IPS-18c (cell line): ENCODE measurements around the gene CEP192.
"Not testable (repeated sequence)": the region's sequence is repeated elsewhere in the genome, so short reads cannot be mapped to it uniquely, and the experiment has no call there.

ENCODE experiments used
- H3K4me3 ChIP-seq: 2 replicates; pipeline ENCODE4 v1.7.0; 2013; ENCODE audit warnings: low read depth, mild to moderate bottlenecking, low read length, moderate library complexity; ENCODE audit not compliant: insufficient read depth
- H3K9me3 ChIP-seq: one replicate; pipeline ENCODE4 v1.6.1; 2013; ENCODE audit warnings: mild to moderate bottlenecking, low read length, moderate library complexity; ENCODE audit not compliant: control insufficient read depth, insufficient read depth

The CEP192 gene

DNA sequence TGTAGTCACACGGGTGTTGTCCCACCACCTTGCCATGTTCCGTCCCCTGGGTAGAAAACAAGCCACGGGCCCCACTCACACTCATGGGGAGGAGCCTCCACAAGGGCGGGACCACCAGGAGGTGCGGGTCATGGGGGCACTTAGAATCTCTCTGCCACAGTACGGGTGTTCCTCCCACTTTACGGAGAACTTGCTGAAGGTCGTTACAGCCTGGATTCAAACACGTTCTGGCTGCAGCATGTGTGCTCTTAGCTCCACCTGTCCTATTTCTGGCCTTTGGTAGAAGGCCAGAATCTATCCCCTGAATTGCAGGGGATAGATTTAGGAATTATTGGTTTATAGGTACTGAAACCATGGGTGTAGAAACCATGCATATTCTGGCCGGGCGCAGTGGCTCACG is 14.9 kb upstream of the CEP192 start:
- H3K4me3 ChIP-seq: no peak overlapping the region
- H3K9me3 ChIP-seq: no peaks in the 10 kb centered on the region

DNA sequence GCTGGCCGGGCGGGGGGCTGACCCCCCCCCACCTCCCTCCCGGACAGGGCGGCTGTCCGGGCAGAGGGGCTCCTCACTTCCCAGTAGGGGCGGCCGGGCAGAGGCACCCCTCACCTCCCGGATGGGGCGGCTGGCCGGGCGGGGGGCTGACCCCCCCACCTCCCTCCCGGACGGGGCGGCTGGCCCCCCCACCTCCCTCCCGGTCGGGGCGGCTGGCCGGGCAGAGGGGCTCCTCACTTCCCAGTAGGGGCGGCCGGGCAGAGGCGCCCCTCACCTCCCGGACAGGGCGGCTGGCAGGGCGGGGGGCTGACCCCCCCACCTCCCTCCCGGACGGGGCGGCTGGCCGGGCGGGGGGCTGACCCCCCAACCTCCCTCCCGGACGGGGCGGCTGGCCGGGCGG is 11.1 kb upstream of the CEP192 start:
- H3K4me3 ChIP-seq, H3K9me3 ChIP-seq: not testable (repeated sequence)

DNA sequence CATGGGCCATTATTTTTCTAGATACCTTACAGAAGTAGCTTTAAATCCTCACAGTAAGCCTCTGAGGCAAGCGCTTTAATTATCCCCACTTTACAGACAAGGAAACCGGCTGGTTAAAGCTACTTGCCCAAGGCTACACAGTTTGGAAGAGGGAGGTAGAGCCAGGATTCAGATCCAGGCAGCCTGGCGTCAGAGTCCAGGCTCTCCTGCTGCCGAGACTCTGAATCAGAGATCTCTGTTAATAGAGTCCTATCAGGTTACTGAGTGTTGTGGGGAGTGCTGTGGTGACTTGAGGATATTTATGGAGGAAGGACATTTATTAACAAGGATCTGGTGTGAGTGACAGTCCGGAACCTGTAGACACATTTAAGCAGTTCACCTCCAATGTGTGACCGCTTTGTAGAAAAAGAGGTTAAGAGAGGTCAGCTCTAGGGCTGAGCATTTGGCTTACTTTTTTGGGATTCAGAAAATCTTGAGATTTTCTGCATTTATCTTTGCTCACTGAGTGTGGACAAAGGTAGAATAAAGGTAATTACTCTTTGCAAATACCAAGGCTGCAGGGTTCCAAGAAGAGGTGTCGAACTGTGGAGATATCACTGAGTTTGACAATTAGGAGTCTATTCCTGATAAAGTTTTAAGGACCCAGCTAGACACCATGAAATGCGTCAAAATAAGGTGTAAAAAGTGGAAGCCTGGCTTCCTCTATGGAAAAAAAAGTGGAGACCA is 1.6 kb upstream of the CEP192 start:
- Histone ChIP-seq H3K9me3 (no peaks in the 10 kb centered on the region), H3K4me3 (no peak overlapping the region)

DNA sequence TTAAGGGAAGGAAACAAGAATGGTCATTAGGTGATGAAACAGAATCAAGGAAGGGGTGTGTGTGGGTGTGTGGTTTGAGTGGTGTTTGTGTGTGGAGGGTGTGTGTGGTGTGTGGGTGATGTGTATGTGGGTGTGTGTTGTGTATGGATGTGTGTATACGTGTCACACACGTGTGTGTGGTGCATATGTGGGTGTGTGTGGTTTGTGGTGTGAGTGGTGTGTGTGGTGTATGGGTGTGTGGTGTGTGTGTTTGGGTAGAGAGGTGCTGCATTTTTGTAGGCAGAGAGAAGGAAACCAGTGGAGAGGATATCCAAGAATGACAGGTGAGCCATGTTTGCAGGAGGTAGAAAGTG is 1.1 kb upstream of the CEP192 start:
- H3K9me3 ChIP-seq: no peaks in the 10 kb centered on the region
- peak overlapping the region; percentile 97 for H3K4me3 ChIP-seq

DNA sequence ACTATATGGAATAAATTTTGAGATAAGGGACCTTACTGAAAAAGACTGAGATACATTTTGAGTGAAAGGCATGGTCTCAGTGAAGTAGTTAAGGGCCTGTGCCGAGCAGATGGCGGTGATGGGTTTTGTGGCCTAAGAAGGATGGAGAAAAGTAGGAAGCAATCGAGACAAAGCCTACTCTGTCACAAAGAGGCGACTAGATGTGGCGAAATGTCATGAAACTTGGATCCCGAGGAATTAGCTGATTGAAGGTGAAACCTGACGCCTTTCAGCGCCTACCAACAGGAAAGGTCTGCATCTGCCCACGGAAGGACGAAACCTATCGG is 558 bp upstream of the CEP192 start:
- Histone ChIP-seq H3K9me3 (no peaks in the 10 kb centered on the region), H3K4me3 (peak overlapping the region; percentile 97)

DNA sequence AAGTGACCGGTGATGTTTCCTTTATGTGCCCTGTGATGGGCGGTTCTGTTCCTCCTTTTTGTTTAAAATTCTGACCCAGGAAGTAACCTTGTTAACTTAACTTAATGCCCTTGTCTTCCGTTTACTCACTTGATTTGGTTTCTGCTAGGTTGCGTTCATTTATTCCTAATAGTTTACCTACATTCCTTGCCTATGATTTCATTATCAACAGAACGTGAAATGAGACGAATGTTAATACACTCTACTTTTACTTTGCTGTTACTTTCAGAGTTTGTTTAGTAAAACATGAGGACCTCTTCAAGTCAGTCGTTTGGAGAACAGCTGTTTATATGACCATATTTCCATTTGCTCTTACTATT is 638 bp downstream of the CEP192 start:
- no peaks in the 10 kb centered on the region for H3K9me3 ChIP-seq
- peak overlapping the region; percentile 97 for H3K4me3 ChIP-seq

DNA sequence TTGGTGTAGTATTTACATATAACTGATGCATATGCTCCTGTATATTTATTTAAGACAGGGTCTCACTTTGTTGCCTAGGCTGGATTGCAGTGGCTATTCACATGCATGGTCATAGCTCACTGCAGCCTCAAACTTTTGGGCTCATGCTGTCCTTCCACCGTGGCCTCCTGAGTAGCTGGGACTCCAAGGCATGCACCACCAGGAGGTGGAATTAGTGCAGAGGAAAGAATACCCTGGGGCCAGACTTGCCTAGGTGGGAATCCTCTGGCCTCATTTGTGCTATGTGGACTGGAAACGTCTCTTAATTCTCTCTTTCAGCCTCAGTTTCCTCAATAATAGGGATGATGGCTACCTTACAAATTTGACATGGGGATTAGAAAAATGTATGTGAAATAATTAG is 2.3 kb downstream of the CEP192 start:
- Histone ChIP-seq H3K4me3 (no peak overlapping the region), H3K9me3 (no peaks in the 10 kb centered on the region)

DNA sequence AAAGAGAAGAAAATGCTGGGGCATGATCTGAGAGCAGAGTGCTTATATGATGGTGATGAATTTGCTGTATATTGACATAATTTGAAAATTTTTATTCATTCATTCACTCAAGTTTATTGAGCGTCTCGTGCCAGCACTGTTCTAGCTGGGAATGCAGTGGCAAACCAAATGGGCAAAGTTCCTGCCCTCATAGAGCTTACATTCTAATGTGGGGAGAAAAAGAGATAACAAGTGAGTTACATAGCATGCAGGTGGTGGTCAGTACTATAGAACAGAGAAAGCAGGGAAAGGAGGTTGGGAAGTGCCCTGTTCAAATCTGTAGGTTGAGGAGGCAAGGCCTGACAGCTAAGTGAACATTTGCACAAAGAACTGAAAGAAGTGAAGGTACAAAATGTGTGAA is 4.3 kb downstream of the CEP192 start:
- no peaks in the 10 kb centered on the region for H3K9me3 ChIP-seq
- H3K4me3 ChIP-seq: no peak overlapping the region

DNA sequence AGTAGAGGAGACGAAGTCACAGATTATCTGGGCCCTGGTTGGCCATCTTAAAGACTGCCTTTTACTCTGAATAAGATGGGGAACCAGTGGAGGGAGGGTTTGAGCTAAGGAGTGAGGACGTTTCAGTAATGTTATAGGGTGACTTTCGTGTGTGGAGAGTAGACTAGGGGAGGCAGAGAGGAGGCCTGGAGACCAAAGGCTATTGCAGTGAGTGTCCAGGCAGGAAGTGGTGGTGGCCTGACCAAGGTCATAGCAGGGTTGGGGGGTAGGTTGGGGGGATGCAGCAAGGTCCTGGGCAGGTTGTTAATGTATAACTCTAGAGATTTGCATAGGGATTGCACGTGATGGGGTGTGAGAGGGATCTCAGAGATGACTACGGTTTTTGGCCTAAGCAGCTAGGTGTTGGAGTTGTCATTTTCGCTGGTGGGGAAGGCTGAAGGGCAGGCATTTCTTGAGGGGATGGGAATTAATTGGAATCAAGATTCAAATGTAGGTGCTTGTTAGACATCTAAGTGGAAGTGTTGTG is 4.9 kb downstream of the CEP192 start:
- Histone ChIP-seq H3K4me3 (no peak overlapping the region), H3K9me3 (no peaks in the 10 kb centered on the region)

DNA sequence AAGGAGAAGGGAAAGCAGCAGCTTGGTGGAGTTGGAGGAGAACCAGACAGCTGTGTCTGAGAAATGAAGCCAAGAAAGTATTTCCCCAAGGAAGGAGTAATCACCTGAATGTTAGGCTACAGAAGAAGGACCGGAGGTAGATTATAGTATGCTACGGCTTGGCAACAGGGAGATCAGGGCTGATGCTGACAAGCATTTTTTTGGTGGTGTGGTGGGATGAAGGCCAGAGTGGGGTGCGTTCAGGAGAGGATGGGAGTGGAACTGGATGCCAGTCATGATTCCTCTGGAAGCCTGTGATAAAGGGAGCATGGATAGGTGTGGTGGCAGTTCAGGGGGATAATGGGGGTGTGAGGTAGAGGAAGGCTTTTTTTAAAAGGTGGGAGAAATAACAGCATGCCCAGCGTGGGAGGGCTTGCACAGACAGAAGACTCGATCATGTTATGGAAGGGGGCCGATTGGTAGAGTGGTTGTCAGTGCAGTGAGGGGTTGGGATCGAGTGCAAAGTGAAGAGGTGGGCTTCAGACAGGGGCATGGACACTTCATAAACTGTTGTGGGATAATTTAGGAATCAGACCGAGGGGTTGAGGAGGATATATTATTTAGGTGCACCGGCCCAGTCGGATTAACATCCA is 5.6 kb downstream of the CEP192 start:
- H3K9me3 ChIP-seq: no peaks in the 10 kb centered on the region
- H3K4me3 ChIP-seq: no peak overlapping the region; the same call in 1 of the 2 replicates

DNA sequence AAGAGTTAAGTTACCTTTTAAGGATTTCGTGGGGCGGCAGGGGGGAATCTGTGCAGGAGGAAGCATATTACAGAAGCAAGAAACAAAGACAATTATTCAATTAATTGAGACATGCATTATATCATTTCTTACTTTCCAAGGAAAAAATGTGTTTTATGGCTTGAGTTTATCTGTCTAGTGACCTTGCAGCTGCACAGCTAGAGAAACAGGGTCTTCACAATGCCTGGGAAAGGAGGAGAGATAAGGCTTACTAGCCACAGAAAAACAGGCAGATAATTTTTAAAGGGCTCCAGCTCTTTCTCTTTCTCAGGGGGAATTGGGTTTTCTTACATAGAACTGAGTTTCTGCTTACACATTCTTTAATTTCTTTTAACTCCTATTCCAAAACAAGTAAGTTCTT is 6.2 kb downstream of the CEP192 start:
- H3K4me3 ChIP-seq, H3K9me3 ChIP-seq: not testable (repeated sequence)

DNA sequence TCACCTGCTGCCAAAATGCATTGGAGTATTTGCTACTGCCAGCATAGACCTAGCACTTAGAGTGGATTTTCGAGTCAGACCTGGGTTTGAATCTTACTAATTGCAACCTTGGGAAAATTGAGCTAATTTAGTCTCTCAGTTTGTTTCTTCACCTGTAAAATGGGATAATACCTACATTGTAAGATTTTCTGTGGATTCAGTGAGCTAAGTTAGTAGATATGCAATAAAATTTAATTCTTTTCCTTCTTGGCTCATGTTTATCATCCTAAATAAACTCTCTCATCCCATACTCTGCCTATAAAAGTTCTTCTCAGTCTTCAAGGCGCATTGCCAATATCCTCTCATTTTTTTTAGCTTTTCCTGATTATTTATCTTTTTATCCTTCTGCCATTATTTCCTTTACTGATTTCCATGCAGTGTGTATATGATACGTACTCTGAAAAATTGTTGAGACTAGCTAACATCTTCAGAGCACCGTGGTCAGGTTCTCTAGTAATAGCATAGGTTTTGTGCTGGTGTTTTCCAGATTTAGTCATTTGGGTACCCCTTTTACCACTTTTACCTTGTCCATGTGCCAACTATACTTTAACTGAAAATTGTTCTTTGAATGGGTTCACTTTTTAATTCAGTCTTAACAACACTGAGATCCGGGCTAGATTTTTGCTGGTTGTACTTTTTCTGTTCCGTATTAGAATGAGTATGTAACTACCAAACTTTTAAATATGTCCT is 7.3 kb downstream of the CEP192 start:
- H3K9me3 ChIP-seq: no peaks in the 10 kb centered on the region
- no peak overlapping the region for H3K4me3 ChIP-seq

DNA sequence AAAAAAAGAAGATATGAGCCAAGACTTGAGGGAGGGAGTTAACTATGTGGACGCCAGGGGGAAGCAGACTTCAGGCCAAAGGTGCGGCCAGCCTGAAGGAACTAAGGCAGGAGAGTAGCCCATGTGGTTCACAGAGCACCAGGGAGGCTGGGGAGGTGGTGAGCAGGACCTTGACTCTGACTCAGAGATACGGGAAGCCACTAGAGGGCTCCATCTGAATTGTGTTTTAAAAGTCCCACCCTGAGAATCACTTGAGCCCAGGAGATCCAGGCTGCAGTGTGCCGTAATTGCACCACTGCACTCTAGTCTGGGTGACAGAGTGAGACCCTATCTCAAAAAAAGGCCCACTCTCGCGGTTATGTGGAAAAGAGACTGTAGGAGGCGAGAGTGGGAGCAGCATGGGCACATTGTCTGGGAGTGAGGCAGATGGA is 12.3 kb downstream of the CEP192 start:
- H3K4me3 ChIP-seq: no peak overlapping the region
- H3K9me3 ChIP-seq: no peaks in the 10 kb centered on the region

DNA sequence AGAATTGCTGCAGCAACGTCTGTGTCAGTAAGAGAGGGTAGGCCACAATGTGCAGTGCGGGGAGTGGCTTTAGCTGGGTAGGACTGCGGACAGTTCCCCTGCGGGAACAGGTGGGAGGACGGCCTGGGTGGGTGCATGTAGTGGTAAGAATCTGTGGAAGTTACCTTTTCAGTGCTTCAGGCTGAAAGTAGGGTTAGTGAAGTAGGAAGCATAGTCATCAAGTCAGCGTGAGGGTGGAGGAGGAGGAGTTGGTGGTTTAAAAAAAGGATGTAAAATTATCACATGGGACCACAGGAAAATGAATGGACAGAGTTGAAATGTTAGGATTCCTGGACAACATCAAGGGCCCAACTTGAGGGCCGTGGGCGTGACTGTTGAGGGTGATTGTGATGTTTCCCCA is 13.2 kb downstream of the CEP192 start:
- no peak overlapping the region for H3K4me3 ChIP-seq
- no peaks in the 10 kb centered on the region for H3K9me3 ChIP-seq

DNA sequence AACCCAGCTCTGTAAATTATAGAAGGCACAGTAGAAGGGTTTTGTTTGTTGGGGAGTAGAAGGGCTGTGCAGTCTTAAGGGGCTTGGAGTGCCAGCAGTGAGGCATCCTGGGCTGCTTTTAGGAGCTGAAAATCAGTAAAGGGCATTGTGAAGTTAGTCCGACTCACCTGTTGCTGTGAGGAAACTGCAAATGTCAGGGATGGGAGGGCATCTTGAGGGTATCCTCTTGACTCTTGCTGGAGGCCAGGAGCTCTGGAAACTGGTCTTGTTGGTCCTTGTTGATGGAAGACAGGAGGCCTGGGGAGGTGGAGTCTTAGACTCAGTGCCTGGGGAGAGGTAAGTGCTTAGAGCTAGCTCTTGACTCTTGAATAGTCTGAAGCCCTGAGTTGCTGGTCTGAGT is 14.1 kb downstream of the CEP192 start:
- H3K9me3 ChIP-seq: no peaks in the 10 kb centered on the region
- H3K4me3 ChIP-seq: no peak overlapping the region

DNA sequence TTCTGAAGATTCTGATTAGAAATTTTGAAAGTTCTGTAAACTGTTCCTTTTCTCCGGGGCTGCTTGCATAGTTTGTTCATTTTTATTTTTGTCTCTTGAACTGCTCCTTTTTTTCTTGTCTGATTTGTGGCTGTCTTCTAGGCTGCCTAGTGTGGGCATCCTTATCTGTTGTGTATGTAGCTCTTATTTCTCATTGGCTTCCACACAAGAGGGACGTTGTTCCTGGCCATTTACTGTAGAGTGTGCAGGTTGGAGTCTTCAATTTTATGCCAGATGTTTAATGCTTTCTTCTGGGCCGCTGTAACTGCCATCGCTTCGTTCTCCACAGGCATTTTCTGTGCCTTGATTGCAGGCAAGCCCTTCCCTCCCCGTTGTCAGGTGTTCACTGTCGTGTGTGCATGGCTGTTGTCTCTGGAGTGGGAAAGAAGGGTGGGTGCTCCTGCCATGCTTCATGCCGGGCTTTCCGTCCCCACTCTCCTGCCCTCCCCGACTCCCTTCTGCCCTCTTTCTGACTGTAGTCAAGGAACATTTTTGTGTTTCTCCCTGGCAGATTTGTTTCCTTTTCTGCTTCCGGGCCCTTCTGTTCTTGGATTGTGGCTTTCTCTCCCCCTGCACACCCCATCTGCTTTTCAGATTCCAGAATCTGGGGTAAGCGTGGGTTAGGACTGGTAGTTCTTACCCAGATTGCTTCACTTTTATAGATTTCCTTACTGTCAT is 15.5 kb downstream of the CEP192 start:
- no peak overlapping the region for H3K4me3 ChIP-seq
- H3K9me3 ChIP-seq: no peaks in the 10 kb centered on the region

DNA sequence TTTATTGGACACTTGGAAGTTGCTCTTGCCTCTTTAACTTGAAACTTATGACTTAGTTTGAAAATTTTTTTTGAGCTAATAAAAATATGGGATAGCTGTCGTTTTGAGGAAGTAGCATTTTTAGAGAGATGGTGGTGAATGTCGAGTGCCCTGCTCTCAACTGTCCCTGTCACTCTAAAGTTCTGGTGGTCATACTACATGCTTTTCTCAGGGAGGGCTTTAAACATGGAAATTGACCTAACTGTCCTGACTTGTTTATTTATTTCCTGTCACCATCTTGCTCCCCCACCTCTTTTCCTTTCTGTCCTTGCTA is 16.0 kb downstream of the CEP192 start:
- no peak overlapping the region for H3K4me3 ChIP-seq

DNA sequence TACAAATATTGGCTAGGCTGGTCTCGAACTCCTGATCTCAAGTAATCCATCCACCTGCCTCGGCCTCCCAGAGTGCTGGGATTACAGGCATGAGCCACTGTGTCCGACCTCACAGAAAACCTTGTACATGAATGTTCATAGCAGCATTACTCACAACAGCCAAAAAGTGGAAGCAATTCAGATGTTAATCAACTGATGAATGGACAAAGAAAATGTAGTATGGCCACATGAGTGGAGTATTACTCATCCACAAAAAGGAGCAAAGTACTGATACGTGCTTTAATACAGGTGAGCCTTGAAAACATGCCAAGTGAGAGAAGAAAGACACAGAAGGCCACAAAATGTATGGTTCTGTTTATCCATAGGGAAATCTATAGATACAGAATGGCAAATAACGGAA is 20.6 kb downstream of the CEP192 start:
- no peak overlapping the region for H3K4me3 ChIP-seq

More for the DNA sequence above, 16.0 kb downstream of the CEP192 start:
- H3K9me3 ChIP-seq: no peaks in the 10 kb centered on the region

More for the DNA sequence above, 20.6 kb downstream of the CEP192 start:
- H3K9me3 ChIP-seq: no peaks in the 10 kb centered on the region
